ENCODE data around the gene SUCLA2.
"Not testable (repeated sequence)": the region's sequence is repeated elsewhere in the genome, so short reads cannot be mapped to it uniquely, and the experiment has no call there.

SUCLA2 gene

GRCh38 chr13:48001114-48001881, at the start of gene SUCLA2:
Gene SUCLA2, minus strand, starts transcription at chr13:48001273. Its CDS starts 4 bp downstream, at chr13:48001269.
- peak; percentile 93 for DNase-seq

- no peak for DNase-seq
Observed at GRCh38 chr13:48050550-48050949, 49.5 kb upstream of the SUCLA2 start.

- DNase-seq, result no peak
Observed at GRCh38 chr13:48043789-48044503, 42.9 kb upstream of the SUCLA2 start.

GRCh38 chr13:48042894-48043293, 41.8 kb upstream of the SUCLA2 start:
- no peak for DNase-seq

- no peak for DNase-seq
Observed at GRCh38 chr13:48040896-48041295, 39.8 kb upstream of the SUCLA2 start.

GRCh38 chr13:48040049-48040448, 39.0 kb upstream of the SUCLA2 start:
- no peak for DNase-seq

- no peak for DNase-seq
Observed at GRCh38 chr13:48038761-48039160, 37.7 kb upstream of the SUCLA2 start.

- DNase-seq, result peak; percentile 96
Observed at GRCh38 chr13:48037346-48038173, 36.5 kb upstream of the SUCLA2 start, which contains the start of gene NUDT15. Gene NUDT15, plus strand, starts transcription at chr13:48037726. Its CDS starts 21 bp downstream, at chr13:48037747.

- no peak for DNase-seq
Observed at GRCh38 chr13:48029859-48030258, 28.8 kb upstream of the SUCLA2 start.

GRCh38 chr13:48028066-48028465, 27.0 kb upstream of the SUCLA2 start:
- DNase-seq, result no peak

- no peak for DNase-seq
Observed at GRCh38 chr13:48019796-48020195, 18.7 kb upstream of the SUCLA2 start.

- no peak for DNase-seq
Observed at GRCh38 chr13:48018637-48019036, 17.6 kb upstream of the SUCLA2 start.

- no peak for DNase-seq
Observed at GRCh38 chr13:48014359-48014758, 13.3 kb upstream of the SUCLA2 start.

GRCh38 chr13:48012668-48013067, 11.6 kb upstream of the SUCLA2 start:
- DNase-seq, result no peak

- no peak for DNase-seq
Observed at GRCh38 chr13:48010698-48011097, 9.6 kb upstream of the SUCLA2 start.

GRCh38 chr13:48009284-48009683, 8.2 kb upstream of the SUCLA2 start:
- no peak for DNase-seq

GRCh38 chr13:48006396-48006795, 5.3 kb upstream of the SUCLA2 start:
- DNase-seq, result no peak

- DNase-seq, result no peak
Observed at GRCh38 chr13:48004201-48004600, 3.1 kb upstream of the SUCLA2 start.

- DNase-seq, result not testable (repeated sequence)
Observed at GRCh38 chr13:48001999-48002398, 926 bp upstream of the SUCLA2 start.

- DNase-seq, result no peak
Observed at GRCh38 chr13:48000559-48001113, 437 bp downstream of the SUCLA2 start.

- DNase-seq, result no peak
Observed at GRCh38 chr13:47999973-48000372, 1.1 kb downstream of the SUCLA2 start.

- DNase-seq, result no peak
Observed at GRCh38 chr13:47997384-47997783, 3.7 kb downstream of the SUCLA2 start.

GRCh38 chr13:47991859-47992258, 9.2 kb downstream of the SUCLA2 start:
- DNase-seq, result no peak

All from stimulated activated CD8-positive, alpha-beta memory T cell treated with anti-CD3 and anti-CD28 coated beads, Interleukin-4, amount 100 ng/mL, for 48 hours (primary cell).